ENCODE measurements around the gene SLC16A6. TPM values are rescaled to one million over a fixed set of nuclear protein-coding genes. Genes with fewer than 3 reads are reported as not detected.
A peak's percentile ranks its signal among the peaks of the same experiment; 100 is the strongest.

The SLC16A6 gene
- total and polyA plus RNA-seq, 2 of the 4 experiments (the other 2 are of a cell fraction), result 0.22 to 0.54 TPM

DNA sequence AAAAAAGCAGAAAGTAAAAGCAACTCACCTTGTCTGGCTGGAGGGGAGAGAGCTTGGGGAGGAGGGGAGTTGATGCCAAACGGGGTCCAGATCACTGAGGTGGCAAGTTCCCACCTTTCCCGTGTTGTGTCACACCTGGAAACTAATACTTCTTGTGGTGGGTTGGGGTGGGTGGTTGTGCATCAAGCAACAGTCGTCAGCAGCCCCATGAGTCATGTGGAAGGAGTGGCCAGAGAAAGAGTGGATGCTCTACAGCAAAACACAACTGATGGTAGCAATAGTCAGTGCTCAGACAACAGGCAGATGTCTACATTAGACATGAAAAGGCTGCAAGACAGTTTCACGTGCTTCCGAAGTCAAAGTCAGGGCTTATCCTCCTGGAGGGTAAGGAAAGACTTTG, 35.8 kb upstream of the SLC16A6 start:
- no peak for ATAC-seq (ENCODE audit: low read depth)
- POLR2A ChIA-PET (ENCODE audit: unreplicated experiment), result no interaction called here
- peak; percentile 21 for DNase-seq

More for the DNA sequence above, 35.8 kb upstream of the SLC16A6 start:
- CTCF ChIA-PET, result no interaction called here
- Histone ChIP-seq H3K4me1 (ENCODE audit: control insufficient read depth, insufficient read depth, low read length) (no peaks in the 10 kb centered on the region), H4K20me1 (ENCODE audit: insufficient read depth, low read length) (no peaks in the 10 kb centered on the region), H2BK120ac (ENCODE audit: low read depth, low read length) (no peak overlapping the region), H4K5ac (ENCODE audit: low read depth, low read length) (no peak overlapping the region), H3K9me3 (ENCODE audit: control insufficient read depth, insufficient read depth, low read length) (peaks cover 6% of the 10 kb centered on the region), H3K27me3 (ENCODE audit: control insufficient read depth, insufficient read depth, low read length) (0 out of 2 replicates have a peak, but pooled peaks cover 2% of the 10 kb centered on the region), H2BK5ac (ENCODE audit: low read depth, low read length, poor library complexity, severe bottlenecking) (no peak overlapping the region), H3K79me1 (ENCODE audit: low read depth in 1 of 2, low read length in 2 of 2) (no peaks in the 10 kb centered on the region), H3K4ac (ENCODE audit: low read depth, low read length) (no peak overlapping the region), H3K56ac (ENCODE audit: extremely low read depth, insufficient read depth, low read length) (no peak overlapping the region), H4K8ac (ENCODE audit: low read depth in 2 of 2, low read length in 2 of 2) (no peak overlapping the region), H3K9me1 (ENCODE audit: insufficient read depth, low read length) (no peaks in the 10 kb centered on the region), H2AK5ac (ENCODE audit: low read depth, low read length) (no peak overlapping the region), H3K14ac (replicated peaks; ENCODE audit: low read depth, low read length) (no peak overlapping the region), H3K23ac (ENCODE audit: low read depth, low read length) (no peak overlapping the region), H3K36me3 (ENCODE audit: control insufficient read depth, insufficient read depth, low read length) (no peaks in the 10 kb centered on the region), H2AK9ac (replicated peaks; ENCODE audit: low read depth, low read length, poor library complexity) (no peak overlapping the region), H3K4me3 (ENCODE audit: insufficient read depth, low read depth, low read length) (no peak overlapping the region), H3K9ac (ENCODE audit: low read depth, low read length) (no peak overlapping the region), H2BK15ac (ENCODE audit: low read depth, low read length) (no peak overlapping the region), H3K18ac (ENCODE audit: low read depth, low read length) (no peak overlapping the region), H3K27ac (ENCODE audit: insufficient read depth, low read length) (no peak overlapping the region), H2AFZ (replicated peaks; ENCODE audit: low read length, poor library complexity) (no peak overlapping the region), H4K91ac (ENCODE audit: insufficient read depth, low read depth, low read length) (no peak overlapping the region), H2BK20ac (ENCODE audit: low read depth, low read length) (no peak overlapping the region), H3K4me2 (ENCODE audit: low read depth, low read length) (no peak overlapping the region)
- intact Hi-C loops (cut with micrococcal nuclease) (no loop called here), dilution Hi-C loops (cut with HindIII; ENCODE audit: low sequenced_read_pairs, unreplicated experiment) (no loop called here), in situ Hi-C loops (cut with MboI; ENCODE audit: low sequenced_read_pairs) (no loop called here)
- TF ChIP-seq BHLHE40 (IDR thresholded peaks at IDR 0.05; ENCODE audit: low read depth, low read length) (no peak), RAD21 (IDR thresholded peaks at IDR 0.05; ENCODE audit: low read length) (no peak)
- 77% methylated on average over 3 of the region's 5 CpGs; no CpG with 5 or more reads in 1 of the 2 experiments for WGBS, 2 experiments (ENCODE audit: extremely low coverage in 2 of 2, insufficient read length in 1 of 2)
- no TSS peak for BruUV-seq (replicated peaks)
